Vagina (tissue), 2 donors: Measurements from ENCODE around the gene LANCL2. TPM values are rescaled to one million over a fixed set of nuclear protein-coding genes. Genes with fewer than 3 reads are reported as not detected.

Experiments used
- DNase-seq, 2 donors: peaks; one replicate each; pipeline ENCODE4 v3.0.0-alpha.2; 2017; ENCODE audit errors: extremely low spot score in 2 of 2
- H3K27ac ChIP-seq: fragments of 200-600 bp; sonication (generic); one replicate; pipeline ENCODE4 v1.5.1; 2019
- H3K27me3 ChIP-seq: fragments of 200-600 bp; sonication (generic); one replicate; pipeline ENCODE4 v1.5.1; 2019
- H3K36me3 ChIP-seq, 2 donors: fragments of 200-600 bp; sonication (generic); one replicate each; pipeline ENCODE4 v1.5.1; 2017 to 2019
- H3K4me1 ChIP-seq: fragments of 200-600 bp; sonication (generic); one replicate; pipeline ENCODE4 v1.5.1; 2019
- H3K4me3 ChIP-seq, 2 donors: fragments of 200-600 bp; sonication (generic); 1 replicate in 1 of 2; 2 replicates in 1 of 2; pipeline ENCODE4 v1.5.1; 2016 to 2019
- H3K9me3 ChIP-seq: fragments of 200-600 bp; sonication (generic); one replicate; pipeline ENCODE4 v1.5.1; 2019
- POLR2A ChIP-seq, 2 donors: fragments of 450-650 bp; IDR thresholded peaks; one replicate each; pipeline ENCODE4 v1.6.1; 2017; ENCODE audit warnings: antibody characterized with exemption in 2 of 2, mild to moderate bottlenecking in 2 of 2, moderate library complexity in 2 of 2
- POLR2AphosphoS5 ChIP-seq, 2 donors: sonication (generic); formaldehyde crosslinking; IDR thresholded peaks; one replicate each; pipeline ENCODE4 v1.9.0; 2017; ENCODE audit warnings: antibody characterized with exemption in 2 of 2, mild to moderate bottlenecking in 2 of 2, low read depth in 1 of 2; ENCODE audit not compliant: insufficient read depth in 1 of 2
- intact Hi-C: fragments of 100-400 bp; cut with DNase I; formaldehyde crosslinking; loops from one replicate; pipeline ENCODE4 v1.15.1; 2023
- total RNA-seq: library from RNA; depleted of rRNA; stranded (reverse); fragments of >200 nt; gene quantifications from one replicate; pipeline ENCODE4 v1.2.3, GENCODE V29; 2016
- TF ChIP-seq, protein P1 (sequence below), 3 experiments: fragments of 450-650 bp in 2 of 3; fragments of 200-600 bp in 1 of 3; sonication (generic) in 1 of 3; IDR thresholded peaks; one replicate each; pipeline ENCODE4 v1.5.1; 2017 to 2019; ENCODE audit warnings: antibody characterized with exemption in 3 of 3, mild to moderate bottlenecking in 2 of 3, moderate library complexity in 2 of 3

Gene LANCL2
- total RNA-seq, 1 donor from 2014 or later = 7.6 TPM

GRCh38 chr7:55374213-55374612 lies 9.1 kb downstream of the LANCL2 start:
- no peaks in the 10 kb centered on the region for H3K4me1 ChIP-seq
- H3K27me3 ChIP-seq = no peaks in the 10 kb centered on the region
- DNase-seq = no peak
- no peaks in the 10 kb centered on the region for H3K9me3 ChIP-seq
- intact Hi-C loops = no loop called here
- TF ChIP-seq, protein P1, sequence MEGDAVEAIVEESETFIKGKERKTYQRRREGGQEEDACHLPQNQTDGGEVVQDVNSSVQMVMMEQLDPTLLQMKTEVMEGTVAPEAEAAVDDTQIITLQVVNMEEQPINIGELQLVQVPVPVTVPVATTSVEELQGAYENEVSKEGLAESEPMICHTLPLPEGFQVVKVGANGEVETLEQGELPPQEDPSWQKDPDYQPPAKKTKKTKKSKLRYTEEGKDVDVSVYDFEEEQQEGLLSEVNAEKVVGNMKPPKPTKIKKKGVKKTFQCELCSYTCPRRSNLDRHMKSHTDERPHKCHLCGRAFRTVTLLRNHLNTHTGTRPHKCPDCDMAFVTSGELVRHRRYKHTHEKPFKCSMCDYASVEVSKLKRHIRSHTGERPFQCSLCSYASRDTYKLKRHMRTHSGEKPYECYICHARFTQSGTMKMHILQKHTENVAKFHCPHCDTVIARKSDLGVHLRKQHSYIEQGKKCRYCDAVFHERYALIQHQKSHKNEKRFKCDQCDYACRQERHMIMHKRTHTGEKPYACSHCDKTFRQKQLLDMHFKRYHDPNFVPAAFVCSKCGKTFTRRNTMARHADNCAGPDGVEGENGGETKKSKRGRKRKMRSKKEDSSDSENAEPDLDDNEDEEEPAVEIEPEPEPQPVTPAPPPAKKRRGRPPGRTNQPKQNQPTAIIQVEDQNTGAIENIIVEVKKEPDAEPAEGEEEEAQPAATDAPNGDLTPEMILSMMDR (IDR thresholded peaks at IDR 0.05) = no peak
- TF ChIP-seq POLR2A (IDR thresholded peaks at IDR 0.05) = no peak
- TF ChIP-seq POLR2AphosphoS5 (IDR thresholded peaks at IDR 0.05; ENCODE audit: insufficient read depth in 1 of 2, low read depth in 1 of 2) = no peak
- no peaks in the 10 kb centered on the region for H3K36me3 ChIP-seq
- H3K4me3 ChIP-seq = no peak overlapping the region
- H3K27ac ChIP-seq = no peak overlapping the region

DNA sequence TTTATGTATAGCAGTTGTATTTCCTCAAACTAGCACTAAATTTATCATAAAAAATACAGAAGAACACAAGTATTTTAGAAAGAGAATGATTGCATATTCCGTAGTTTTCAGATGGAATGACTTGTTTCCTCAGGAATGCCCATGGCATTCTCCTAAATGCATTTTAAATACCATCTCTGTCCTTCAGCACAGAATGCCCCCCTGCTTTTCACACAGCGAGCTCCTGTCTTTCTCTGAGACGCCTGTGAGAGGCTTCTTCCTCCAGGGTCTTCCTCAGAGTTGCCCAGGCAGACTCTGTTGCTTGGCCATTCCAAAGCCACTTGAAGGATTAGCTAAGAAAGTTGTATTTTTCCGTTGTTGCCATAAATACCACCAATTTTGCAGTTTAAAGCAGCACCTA lies 10.1 kb downstream of the LANCL2 start:
- intact Hi-C loops = no loop called here
- TF ChIP-seq POLR2A (IDR thresholded peaks at IDR 0.05) = no peak
- TF ChIP-seq POLR2AphosphoS5 (IDR thresholded peaks at IDR 0.05; ENCODE audit: insufficient read depth in 1 of 2, low read depth in 1 of 2) = no peak
- TF ChIP-seq, protein P1 (IDR thresholded peaks at IDR 0.05) = no peak
- Histone ChIP-seq H3K27me3 (no peaks in the 10 kb centered on the region), H3K27ac (no peak overlapping the region), H3K9me3 (no peaks in the 10 kb centered on the region), H3K4me1 (no peaks in the 10 kb centered on the region), H3K4me3 (no peak overlapping the region), H3K36me3 (no peaks in the 10 kb centered on the region)
- DNase-seq = no peak

- H3K27ac ChIP-seq = no peak overlapping the region
- DNase-seq = no peak
- H3K27me3 ChIP-seq = no peaks in the 10 kb centered on the region
- no peaks in the 10 kb centered on the region for H3K4me1 ChIP-seq
- no peaks in the 10 kb centered on the region for H3K9me3 ChIP-seq
- no peak overlapping the region for H3K4me3 ChIP-seq
- H3K36me3 ChIP-seq = no peaks in the 10 kb centered on the region
- intact Hi-C loops = no loop called here
- TF ChIP-seq POLR2AphosphoS5 (IDR thresholded peaks at IDR 0.05; ENCODE audit: insufficient read depth in 1 of 2, low read depth in 1 of 2) = peak in 1 of 2 donors; percentile 52
- no peak for TF ChIP-seq POLR2A (IDR thresholded peaks at IDR 0.05)
- TF ChIP-seq, protein P1 (IDR thresholded peaks at IDR 0.05) = no peak
Observed at GRCh38 chr7:55377162-55377817, 12.2 kb downstream of the LANCL2 start.

DNA sequence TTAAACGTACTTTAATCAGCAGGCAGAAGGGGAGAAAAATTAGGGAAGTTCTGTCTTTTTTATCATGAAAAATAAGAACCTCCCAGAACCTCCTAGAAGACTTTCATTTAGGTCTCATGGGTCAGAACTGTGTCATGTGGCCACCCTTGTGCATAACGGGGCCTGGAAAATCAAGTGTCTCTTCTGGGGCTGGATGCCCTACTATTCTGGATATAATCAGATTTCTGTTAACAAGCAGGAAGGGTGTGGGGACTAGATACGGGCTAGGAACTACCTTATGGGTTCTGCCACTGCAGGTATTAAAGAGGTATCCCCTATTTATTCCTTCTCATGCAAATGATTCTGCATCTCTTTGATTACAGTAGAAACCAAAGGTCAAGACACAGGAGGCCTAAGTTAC lies 14.1 kb downstream of the LANCL2 start:
- Histone ChIP-seq H3K27me3 (no peaks in the 10 kb centered on the region), H3K4me3 (no peak overlapping the region), H3K36me3 (no peaks in the 10 kb centered on the region), H3K27ac (no peak overlapping the region), H3K9me3 (no peaks in the 10 kb centered on the region), H3K4me1 (no peaks in the 10 kb centered on the region)
- DNase-seq = no peak
- intact Hi-C loops = no loop called here
- TF ChIP-seq POLR2A (IDR thresholded peaks at IDR 0.05) (no peak), POLR2AphosphoS5 (IDR thresholded peaks at IDR 0.05; ENCODE audit: insufficient read depth in 1 of 2, low read depth in 1 of 2) (no peak)
- TF ChIP-seq, protein P1 (IDR thresholded peaks at IDR 0.05) = no peak

GRCh38 chr7:55381189-55381588 lies 16.1 kb downstream of the LANCL2 start:
- no peaks in the 10 kb centered on the region for H3K9me3 ChIP-seq
- no peak overlapping the region for H3K27ac ChIP-seq
- no peaks in the 10 kb centered on the region for H3K4me1 ChIP-seq
- no peaks in the 10 kb centered on the region for H3K36me3 ChIP-seq
- intact Hi-C loops = no loop called here
- DNase-seq = no peak
- no peaks in the 10 kb centered on the region for H3K27me3 ChIP-seq
- no peak overlapping the region for H3K4me3 ChIP-seq
- TF ChIP-seq POLR2A (IDR thresholded peaks at IDR 0.05) (no peak), POLR2AphosphoS5 (IDR thresholded peaks at IDR 0.05; ENCODE audit: insufficient read depth in 1 of 2, low read depth in 1 of 2) (no peak)
- TF ChIP-seq, protein P1 (IDR thresholded peaks at IDR 0.05) = no peak
